ENCODE results near the gene KCNIP2.

Gene KCNIP2

DNA sequence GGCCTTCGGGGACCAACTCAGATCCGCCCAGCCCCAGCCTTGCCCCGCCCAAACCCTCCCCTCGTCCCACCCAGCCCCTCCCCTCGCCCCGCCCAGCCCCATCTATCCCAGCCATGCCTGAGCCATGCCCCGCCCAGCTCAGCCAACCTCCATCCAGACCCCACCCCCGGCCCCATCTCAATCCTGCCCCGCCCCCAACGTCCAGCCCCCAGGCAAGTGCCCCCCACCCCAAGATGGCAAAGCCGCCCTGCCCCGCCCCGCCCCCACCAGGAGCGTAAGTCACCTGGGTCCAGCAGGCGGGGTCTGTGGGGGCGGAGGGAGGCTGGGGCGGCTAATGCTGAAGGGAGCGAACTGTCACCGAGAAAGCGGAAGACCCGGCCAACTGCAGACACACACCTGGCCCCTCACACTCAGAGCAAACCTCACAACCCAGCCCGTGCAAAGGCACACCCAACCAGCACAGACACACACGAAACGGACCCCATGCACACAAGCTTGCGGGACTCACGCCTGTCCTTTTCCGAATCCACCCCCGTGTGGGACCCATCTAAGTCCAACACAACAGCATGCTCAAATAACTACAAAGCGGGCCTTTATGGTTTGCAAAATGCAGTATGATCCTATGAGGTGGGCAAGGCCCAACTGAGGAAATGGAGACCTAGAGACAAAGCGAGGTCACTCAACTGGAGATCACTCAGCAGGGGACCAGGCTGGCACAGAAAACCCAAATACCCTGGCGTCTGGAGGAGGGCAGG, 13.9 kb downstream of the KCNIP2 start:
- no peak for DNase-seq (ENCODE audit: low read depth)
- H3K4me3 ChIP-seq (replicated peaks; ENCODE audit: low read depth, low read length) = peak overlapping the region; percentile 54
- TF ChIP-seq, protein P1, sequence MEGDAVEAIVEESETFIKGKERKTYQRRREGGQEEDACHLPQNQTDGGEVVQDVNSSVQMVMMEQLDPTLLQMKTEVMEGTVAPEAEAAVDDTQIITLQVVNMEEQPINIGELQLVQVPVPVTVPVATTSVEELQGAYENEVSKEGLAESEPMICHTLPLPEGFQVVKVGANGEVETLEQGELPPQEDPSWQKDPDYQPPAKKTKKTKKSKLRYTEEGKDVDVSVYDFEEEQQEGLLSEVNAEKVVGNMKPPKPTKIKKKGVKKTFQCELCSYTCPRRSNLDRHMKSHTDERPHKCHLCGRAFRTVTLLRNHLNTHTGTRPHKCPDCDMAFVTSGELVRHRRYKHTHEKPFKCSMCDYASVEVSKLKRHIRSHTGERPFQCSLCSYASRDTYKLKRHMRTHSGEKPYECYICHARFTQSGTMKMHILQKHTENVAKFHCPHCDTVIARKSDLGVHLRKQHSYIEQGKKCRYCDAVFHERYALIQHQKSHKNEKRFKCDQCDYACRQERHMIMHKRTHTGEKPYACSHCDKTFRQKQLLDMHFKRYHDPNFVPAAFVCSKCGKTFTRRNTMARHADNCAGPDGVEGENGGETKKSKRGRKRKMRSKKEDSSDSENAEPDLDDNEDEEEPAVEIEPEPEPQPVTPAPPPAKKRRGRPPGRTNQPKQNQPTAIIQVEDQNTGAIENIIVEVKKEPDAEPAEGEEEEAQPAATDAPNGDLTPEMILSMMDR (IDR thresholded peaks at IDR 0.05; ENCODE audit: low read length, missing control alignments) = no peak

DNA sequence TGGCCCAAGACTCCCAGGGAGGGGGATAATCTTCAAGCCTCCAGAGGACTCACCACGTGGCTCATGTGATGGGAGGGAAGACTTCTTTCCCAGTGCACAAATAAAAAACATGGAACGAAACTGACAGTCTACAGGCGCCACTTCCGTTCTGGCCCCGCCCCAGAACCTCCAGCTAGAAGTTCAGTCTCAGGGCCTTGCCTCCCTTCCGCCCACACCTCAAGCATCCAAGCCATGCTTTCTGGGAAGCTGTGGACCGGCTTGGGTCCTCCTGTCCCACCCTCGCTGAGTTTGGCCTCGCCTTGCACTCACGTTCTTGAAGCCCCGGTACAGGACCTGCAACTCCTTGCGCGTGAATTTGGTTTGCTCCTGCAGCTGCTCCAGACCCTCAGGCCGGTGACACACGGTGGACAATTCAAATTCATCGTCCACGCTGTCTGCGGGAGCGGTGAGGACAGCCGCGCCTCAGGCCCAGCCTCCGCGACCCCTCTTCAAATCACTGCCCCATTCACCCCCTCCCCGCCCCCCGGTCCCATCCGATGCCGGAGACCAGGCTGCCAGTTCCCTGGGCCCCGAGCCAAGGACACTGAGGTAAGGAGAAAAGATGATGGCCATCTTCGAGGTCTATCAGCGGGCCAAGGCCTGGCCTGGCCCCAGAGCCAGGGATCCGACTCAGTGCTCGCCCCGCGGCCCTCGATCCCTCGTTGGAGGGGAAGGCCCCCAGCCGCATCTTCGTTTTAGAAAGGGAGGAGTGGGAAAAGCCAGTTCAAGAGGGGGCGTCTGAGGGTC, 14.6 kb downstream of the KCNIP2 start:
- DNase-seq (ENCODE audit: low read depth) = no peak
- no peak overlapping the region for H3K4me3 ChIP-seq (replicated peaks; ENCODE audit: low read depth, low read length)
- TF ChIP-seq, protein P1 (IDR thresholded peaks at IDR 0.05; ENCODE audit: low read length, missing control alignments) = no peak

DNA sequence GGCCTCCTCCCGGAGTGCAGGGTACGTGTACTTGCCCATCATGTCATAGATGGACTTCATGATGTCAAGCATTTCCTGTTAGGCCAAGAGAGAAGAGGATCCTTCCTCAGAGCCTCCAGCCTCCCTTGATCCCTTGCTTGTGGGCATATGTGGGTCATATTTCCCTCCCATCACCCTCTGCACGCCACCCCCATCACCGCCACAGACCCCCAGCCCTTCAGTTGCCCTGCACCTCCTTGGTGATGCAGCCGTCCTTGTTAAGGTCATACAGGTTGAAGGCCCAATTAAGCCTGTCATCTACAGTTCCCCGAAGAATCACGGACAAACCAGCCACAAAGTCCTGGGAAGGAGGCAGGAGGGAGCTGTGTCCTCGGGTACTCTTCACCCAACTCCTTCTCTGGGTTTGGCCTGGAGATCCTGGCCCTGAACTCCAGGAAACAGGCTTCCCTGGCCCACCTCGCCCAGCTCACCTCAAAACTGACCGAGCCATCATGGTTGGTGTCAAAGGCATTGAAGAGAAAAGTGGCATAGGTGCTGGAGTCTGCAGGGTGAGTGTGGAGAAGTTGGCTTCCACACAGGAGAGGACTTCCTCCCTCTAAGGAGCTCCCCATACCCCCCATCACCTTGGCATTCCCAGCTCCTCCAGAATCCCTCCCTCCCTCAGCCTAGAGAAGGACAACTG, 15.5 kb downstream of the KCNIP2 start:
- H3K4me3 ChIP-seq (replicated peaks; ENCODE audit: low read depth, low read length) = no peak overlapping the region
- DNase-seq (ENCODE audit: low read depth) = no peak
- TF ChIP-seq, protein P1 (IDR thresholded peaks at IDR 0.05; ENCODE audit: low read length, missing control alignments) = no peak

DNA sequence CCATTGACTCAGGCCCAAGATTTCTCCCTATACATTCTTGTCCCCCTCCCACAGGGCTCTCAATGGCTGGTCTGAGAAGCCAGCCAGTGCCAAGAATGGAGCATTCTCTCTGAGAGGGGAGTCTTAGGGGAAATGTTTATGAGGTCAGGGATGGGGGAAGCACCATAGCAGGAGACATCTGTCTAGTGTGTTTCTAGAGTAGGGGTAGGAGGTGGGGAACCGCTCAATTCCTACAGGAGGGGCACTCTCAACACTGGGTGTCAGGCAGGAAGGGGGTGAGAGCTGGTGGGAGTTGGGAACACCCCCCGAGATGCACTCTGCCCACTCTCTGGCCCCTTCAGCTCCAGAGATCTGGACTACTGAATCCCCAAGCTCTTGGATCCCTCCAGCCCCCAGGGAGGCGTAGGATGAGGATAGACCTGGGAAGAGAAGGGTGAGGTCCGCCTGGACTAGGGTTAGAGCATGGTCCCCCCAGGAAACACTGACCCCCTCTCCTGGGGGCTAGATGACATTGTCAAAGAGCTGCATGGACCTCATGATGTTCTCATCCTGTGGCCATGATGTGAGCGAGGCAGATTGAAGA, 16.7 kb downstream of the KCNIP2 start:
- TF ChIP-seq, protein P1 (IDR thresholded peaks at IDR 0.05; ENCODE audit: low read length, missing control alignments) = no peak
- no peak overlapping the region for H3K4me3 ChIP-seq (replicated peaks; ENCODE audit: low read depth, low read length)

DNA sequence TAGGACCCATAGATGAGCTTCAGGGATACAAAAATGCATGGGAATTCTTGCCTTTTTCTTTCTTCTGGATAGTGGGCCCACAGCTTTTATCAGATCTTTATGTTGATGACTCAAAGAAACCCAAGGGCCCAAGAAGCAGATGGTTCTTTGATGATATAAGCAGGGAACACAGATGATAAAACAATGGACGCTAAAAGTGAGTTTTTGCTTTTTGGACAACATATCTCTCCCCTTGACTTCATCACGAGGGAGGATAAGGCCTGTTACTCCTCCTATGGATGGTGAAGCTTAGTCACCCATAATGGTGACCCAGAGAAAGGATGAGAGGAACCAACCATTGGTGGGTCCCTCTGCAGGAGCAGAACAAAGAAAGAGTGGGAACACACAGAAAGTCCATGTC, 18.9 kb downstream of the KCNIP2 start:
- TF ChIP-seq, protein P1 (IDR thresholded peaks at IDR 0.05; ENCODE audit: low read length, missing control alignments) = no peak
- H3K4me3 ChIP-seq (replicated peaks; ENCODE audit: low read depth, low read length) = no peak overlapping the region
- DNase-seq (ENCODE audit: low read depth) = no peak

More for the DNA sequence above, 16.7 kb downstream of the KCNIP2 start:
- no peak for DNase-seq (ENCODE audit: low read depth)

DNA sequence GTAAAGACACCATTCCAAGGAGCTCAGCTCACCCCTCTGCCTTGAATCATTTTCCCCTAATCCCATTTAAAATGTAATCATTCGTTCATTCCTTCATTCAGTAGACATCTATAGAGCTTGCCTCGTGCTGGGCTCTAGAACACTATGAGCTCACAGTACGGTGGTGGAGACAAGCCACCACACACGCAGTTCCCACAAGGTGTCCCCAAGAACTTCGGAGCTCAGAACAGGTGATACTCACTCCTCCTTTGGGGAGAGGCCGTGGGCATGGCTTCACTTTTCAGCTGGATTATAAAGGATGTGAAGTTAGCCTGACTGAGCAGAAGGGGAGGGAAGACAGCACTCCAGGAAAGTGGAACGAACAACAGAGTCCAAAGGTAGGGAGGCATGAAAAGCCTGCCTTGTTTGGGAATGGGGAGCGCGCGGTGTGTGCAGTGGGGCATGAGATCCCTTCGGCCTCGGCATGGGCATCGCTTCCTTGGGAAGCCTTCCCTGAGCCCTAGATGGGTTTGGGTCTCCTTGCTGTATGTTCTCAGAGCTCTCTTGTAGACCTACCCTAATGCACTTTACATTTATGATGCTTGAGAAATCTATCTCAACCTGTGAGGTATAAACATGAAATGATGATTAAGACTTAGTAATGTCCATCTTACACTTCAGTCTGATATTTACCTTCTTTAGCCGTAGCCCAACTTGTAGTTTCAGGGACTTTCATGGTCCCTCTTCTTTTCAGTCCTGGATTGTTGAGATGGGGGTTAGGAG, 24.5 kb downstream of the KCNIP2 start:
- TF ChIP-seq, protein P1 (IDR thresholded peaks at IDR 0.05; ENCODE audit: low read length, missing control alignments) = no peak
- peak overlapping the region; percentile 54 for H3K4me3 ChIP-seq (replicated peaks; ENCODE audit: low read depth, low read length)
- no peak for DNase-seq (ENCODE audit: low read depth)

Data from fibroblast of pulmonary artery (primary cell).